Left ventricle myocardium inferior (tissue), 1 donor: ENCODE data around the gene TSSC4. TPM values are rescaled to one million over a fixed set of nuclear protein-coding genes. Genes with fewer than 3 reads are reported as not detected.
A peak's percentile ranks its signal among the peaks of the same experiment; 100 is the strongest.

Source experiments
- DNase-seq: peaks from one replicate; pipeline ENCODE4 v3.0.0-alpha.2; 2020
- H3K27ac ChIP-seq: fragments of 200-600 bp; replicated peaks from 2 replicates; pipeline ENCODE4 v1.8.0; 2021
- H3K27me3 ChIP-seq: fragments of 200-600 bp; 2 replicates; pipeline ENCODE4 v1.8.0; 2021; ENCODE audit warnings: low read depth
- H3K36me3 ChIP-seq: fragments of 200-600 bp; 2 replicates; pipeline ENCODE4 v1.8.0; 2021
- H3K4me1 ChIP-seq: fragments of 200-600 bp; 2 replicates; pipeline ENCODE4 v1.8.0; 2021
- H3K4me3 ChIP-seq: fragments of 200-600 bp; 2 replicates; pipeline ENCODE4 v1.8.0; 2021; ENCODE audit warnings: mild to moderate bottlenecking, moderate library complexity
- H3K9me3 ChIP-seq: fragments of 200-600 bp; replicated peaks from 2 replicates; pipeline ENCODE4 v1.8.0; 2021
- CTCF ChIP-seq: fragments of 200-600 bp; IDR thresholded peaks from 2 replicates; pipeline ENCODE4 v1.8.0; 2021; ENCODE audit warnings: antibody characterized with exemption, mild to moderate bottlenecking, borderline replicate concordance
- intact Hi-C: fragments of 100-400 bp; cut with micrococcal nuclease; formaldehyde crosslinking; loops from one replicate; pipeline ENCODE4 v1.11.0; 2022
- total RNA-seq: library from RNA; stranded (reverse); fragmentation: NEBNext Ultra II Directional; extraction: Animal tissue kit (Norgen Biotek cat#: 25700); gene quantifications from one replicate; pipeline ENCODE4 v1.2.1, GENCODE V29; 2021
- donor health status: DM: no; HTN: yes; CAD: no; lungs with severe emphysema.

The TSSC4 gene
- total RNA-seq, 1 donor from 2014 or later: 31.7 TPM

DNA sequence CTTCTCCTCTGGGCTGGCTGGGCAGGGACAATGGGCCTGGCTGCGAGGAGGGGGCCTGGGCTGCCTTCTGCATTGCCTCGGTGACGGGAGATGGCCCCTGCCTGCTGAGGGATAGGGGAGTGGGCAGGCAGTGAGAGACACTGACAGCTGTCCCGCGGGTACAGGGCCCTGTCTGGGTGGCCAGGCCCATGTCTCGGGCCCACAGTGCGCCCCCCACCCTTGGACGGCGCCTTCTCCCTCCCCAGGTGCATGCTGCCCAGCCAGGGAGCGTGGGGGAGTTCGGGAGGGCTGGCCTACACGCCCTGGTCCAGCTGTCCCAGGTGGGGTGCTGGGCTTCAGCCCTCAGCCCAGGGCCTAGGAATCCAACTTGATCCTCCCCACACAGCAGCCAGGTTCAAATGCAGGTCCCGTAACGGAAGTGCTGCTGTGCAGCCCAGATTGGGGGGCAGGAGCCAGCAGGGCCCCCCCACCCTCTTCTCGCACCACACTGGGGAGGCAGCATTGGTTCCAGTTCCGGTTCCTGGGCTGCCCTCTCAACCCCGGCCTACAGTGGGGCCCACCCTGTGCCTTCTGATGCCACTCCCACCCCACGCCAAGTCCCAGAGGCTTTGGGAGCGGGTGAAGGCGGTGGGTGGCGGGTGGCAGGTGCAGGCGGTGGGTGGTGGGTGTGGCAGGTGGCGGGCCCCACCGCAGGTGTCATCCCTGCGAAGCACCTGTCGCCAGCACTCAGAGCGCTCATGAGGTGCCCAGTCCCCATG lies 7.3 kb upstream of the TSSC4 start:
- H3K36me3 ChIP-seq: peaks cover 77% of the 10 kb centered on the region
- intact Hi-C loops: no loop called here

GRCh38 chr11:2393941-2394817 lies 6.4 kb upstream of the TSSC4 start:
- Histone ChIP-seq H3K9me3 (no peaks in the 10 kb centered on the region), H3K4me1 (peaks cover 67% of the 10 kb centered on the region), H3K4me3 (no peak overlapping the region), H3K36me3 (peaks cover 83% of the 10 kb centered on the region), H3K27me3 (no peaks in the 10 kb centered on the region), H3K27ac (no peak overlapping the region)
- intact Hi-C loops: no loop called here
- no peak for TF ChIP-seq CTCF
- DNase-seq: no peak

More for the DNA sequence above, 7.3 kb upstream of the TSSC4 start:
- peaks cover 67% of the 10 kb centered on the region for H3K4me1 ChIP-seq
- H3K9me3 ChIP-seq: no peaks in the 10 kb centered on the region
- H3K27ac ChIP-seq: peak overlapping the region; percentile 30
- TF ChIP-seq CTCF: no peak
- H3K4me3 ChIP-seq: no peak overlapping the region
- no peaks in the 10 kb centered on the region for H3K27me3 ChIP-seq
- DNase-seq: no peak

GRCh38 chr11:2394818-2395105 lies 5.8 kb upstream of the TSSC4 start:
- Histone ChIP-seq H3K36me3 (peaks cover 83% of the 10 kb centered on the region), H3K27ac (no peak overlapping the region), H3K4me1 (peaks cover 67% of the 10 kb centered on the region), H3K4me3 (no peak overlapping the region), H3K27me3 (no peaks in the 10 kb centered on the region), H3K9me3 (no peaks in the 10 kb centered on the region)
- intact Hi-C loops: no loop called here
- no peak for DNase-seq
- TF ChIP-seq CTCF: no peak

DNA sequence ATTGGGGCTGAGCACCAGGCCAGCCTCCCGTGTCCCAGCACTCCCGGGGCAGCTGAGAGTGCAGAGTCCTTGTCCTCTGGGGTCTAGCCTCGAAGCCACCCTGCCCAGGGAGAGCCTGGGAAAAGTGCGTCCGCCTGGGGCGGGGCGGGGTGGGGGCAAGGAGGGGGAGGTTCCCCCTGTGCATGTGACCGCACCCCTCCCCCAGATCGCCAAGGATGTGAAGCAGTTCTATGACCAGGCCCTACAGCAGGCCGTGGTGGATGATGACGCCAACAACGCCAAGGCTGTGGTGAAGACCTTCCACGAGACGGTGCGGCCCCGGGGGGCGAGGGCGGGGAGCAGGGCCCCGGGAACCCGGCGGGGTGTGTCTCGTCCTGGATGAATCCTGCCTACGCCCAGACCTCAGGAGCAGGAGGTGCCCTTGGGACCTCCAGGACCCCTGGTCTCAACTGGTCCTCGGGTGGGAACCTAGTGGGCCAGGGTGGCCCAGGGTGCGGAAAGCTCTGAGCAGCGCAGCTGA lies 5.3 kb upstream of the TSSC4 start:
- peaks cover 64% of the 10 kb centered on the region for H3K4me1 ChIP-seq
- no peaks in the 10 kb centered on the region for H3K27me3 ChIP-seq
- no peak overlapping the region for H3K27ac ChIP-seq
- H3K9me3 ChIP-seq: no peaks in the 10 kb centered on the region
- intact Hi-C loops: no loop called here
- no peak for TF ChIP-seq CTCF
- no peak for DNase-seq
- H3K36me3 ChIP-seq: peaks cover 81% of the 10 kb centered on the region
- no peak overlapping the region for H3K4me3 ChIP-seq

GRCh38 chr11:2395856-2396255 lies 4.7 kb upstream of the TSSC4 start:
- peaks cover 77% of the 10 kb centered on the region for H3K36me3 ChIP-seq
- no peak for TF ChIP-seq CTCF
- H3K9me3 ChIP-seq: no peaks in the 10 kb centered on the region
- DNase-seq: no peak
- no peaks in the 10 kb centered on the region for H3K27me3 ChIP-seq
- no peak overlapping the region for H3K27ac ChIP-seq
- H3K4me1 ChIP-seq: peaks cover 61% of the 10 kb centered on the region
- intact Hi-C loops: no loop called here
- no peak overlapping the region for H3K4me3 ChIP-seq
